Measurements from ENCODE around the gene EEIG1. TPM values are rescaled to one million over a fixed set of nuclear protein-coding genes. Genes with fewer than 3 reads are reported as not detected.

Gene EEIG1
- total RNA-seq, 1 experiment from 2014 or later, result 52.3 TPM

GRCh38 chr9:128020692-128021091 is 39.9 kb upstream of the EEIG1 start:
- Histone ChIP-seq H3K4ac (ENCODE audit: low read depth, low read length) (no peak overlapping the region), H3K9ac (ENCODE audit: extremely low read depth, insufficient read length, low read length) (no peak overlapping the region), H3K23ac (ENCODE audit: insufficient read length, low read depth, low read length) (no peak overlapping the region), H2BK120ac (ENCODE audit: low read depth, low read length, poor library complexity, severe bottlenecking) (no peak overlapping the region), H2BK12ac (ENCODE audit: insufficient read length, low read depth, low read length) (no peak overlapping the region), H4K91ac (ENCODE audit: insufficient read length, low read depth, low read length) (no peak overlapping the region), H3K4me2 (ENCODE audit: insufficient read depth, insufficient read length, low read length) (no peak overlapping the region), H3K79me2 (ENCODE audit: insufficient read depth, low read length) (no peaks in the 10 kb centered on the region), H2BK5ac (ENCODE audit: insufficient read length, low read length) (no peak overlapping the region), H3T11ph (ENCODE audit: low read length) (no peak overlapping the region), H3K56ac (ENCODE audit: insufficient read length, low read depth, low read length) (no peak overlapping the region), H3K4me1 (ENCODE audit: insufficient read depth, low read length) (no peaks in the 10 kb centered on the region), H4K8ac (replicated peaks; ENCODE audit: insufficient read length, low read depth, low read length) (no peak overlapping the region), H2BK20ac (ENCODE audit: low read depth, low read length, poor library complexity, severe bottlenecking) (no peak overlapping the region), H3K79me1 (ENCODE audit: insufficient read depth, low read depth, low read length, poor library complexity, severe bottlenecking) (no peaks in the 10 kb centered on the region), H2AFZ (ENCODE audit: low read length) (no peak overlapping the region), H3K23me2 (ENCODE audit: insufficient read length, low read depth, low read length, poor library complexity, severe bottlenecking) (peaks cover 3% of the 10 kb centered on the region), H3K14ac (ENCODE audit: insufficient read depth, low read length) (no peak overlapping the region), H2AK5ac (ENCODE audit: insufficient read length, low read length) (no peak overlapping the region), H3K9me3 (ENCODE audit: control insufficient read depth, low read depth, low read length) (no peaks in the 10 kb centered on the region), H2BK15ac (ENCODE audit: low read depth, low read length) (no peak overlapping the region), H4K5ac (ENCODE audit: insufficient read length, low read depth, low read length) (no peak overlapping the region), H4K20me1 (ENCODE audit: control insufficient read depth, insufficient read depth, insufficient read length) (no peaks in the 10 kb centered on the region), H3K27ac (ENCODE audit: insufficient read length, low read depth, low read length) (no peak overlapping the region), H3K27me3 (ENCODE audit: insufficient read depth, low read length) (no peaks in the 10 kb centered on the region), H3K18ac (ENCODE audit: insufficient read length, low read depth, low read length) (no peak overlapping the region)
- Mint-ChIP-seq H3K27ac (no peak overlapping the region; a peak in 1 of 7 replicates), H3K4me1 (no peaks in the 10 kb centered on the region), H3K9me3 (no peaks in the 10 kb centered on the region), H3K36me3 (ENCODE audit: insufficient read depth in 1 of 3, low read depth in 3 of 3) (no peaks in the 10 kb centered on the region), H3K27me3 (ENCODE audit: low read depth) (peaks cover 3% of the 10 kb centered on the region), H3K4me3 (no peak overlapping the region)
- no CpG with 5 or more reads among the region's 4 CpGs for WGBS (ENCODE audit: extremely low coverage, insufficient read length, low lambda C conversion rate)
- DNase-seq, result peak; percentile 52
- peak; percentile 56 for TF ChIP-seq CTCF (conservative IDR thresholded peaks at IDR 0.05)

Data from H9 (cell line).